NB4 (cell line): Measurements from ENCODE around the gene OR6M1.

Experiments
- POLR2A ChIP-seq: IDR thresholded peaks from 2 replicates; pipeline ENCODE4 v1.6.1; 2011; ENCODE audit warnings: mild to moderate bottlenecking; ENCODE audit not compliant: insufficient read length; ENCODE audit errors: extremely low read depth
- TF ChIP-seq, protein P1 (sequence below): IDR thresholded peaks from one replicate; pipeline ENCODE4 v1.5.1; 2012; ENCODE audit warnings: low read depth, low read length
- TF ChIP-seq, protein P2 (sequence below): IDR thresholded peaks from 2 replicates; pipeline ENCODE4 v1.6.1; 2011; ENCODE audit warnings: low read depth, low read length

DNA sequence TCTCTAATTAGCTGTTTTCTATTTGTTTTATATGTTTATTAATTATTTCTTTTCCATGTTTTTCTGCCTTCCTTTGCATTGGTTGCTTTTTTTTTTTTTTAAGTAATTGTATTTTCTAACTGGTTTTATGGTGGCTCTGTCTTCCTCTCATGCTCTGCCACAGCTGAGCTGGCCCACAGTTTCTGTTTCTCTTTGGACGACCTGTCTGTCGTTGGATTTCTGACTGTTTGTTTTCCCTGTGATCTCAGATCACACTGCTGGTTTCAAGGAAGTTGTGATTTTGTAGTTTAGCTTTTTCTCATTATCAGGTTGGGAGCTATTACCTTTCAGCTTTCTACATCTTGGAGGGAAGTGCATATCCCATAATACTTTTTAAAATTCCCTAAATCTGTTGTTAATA, 15.9 kb upstream of the OR6M1 start:
- TF ChIP-seq, protein P1, sequence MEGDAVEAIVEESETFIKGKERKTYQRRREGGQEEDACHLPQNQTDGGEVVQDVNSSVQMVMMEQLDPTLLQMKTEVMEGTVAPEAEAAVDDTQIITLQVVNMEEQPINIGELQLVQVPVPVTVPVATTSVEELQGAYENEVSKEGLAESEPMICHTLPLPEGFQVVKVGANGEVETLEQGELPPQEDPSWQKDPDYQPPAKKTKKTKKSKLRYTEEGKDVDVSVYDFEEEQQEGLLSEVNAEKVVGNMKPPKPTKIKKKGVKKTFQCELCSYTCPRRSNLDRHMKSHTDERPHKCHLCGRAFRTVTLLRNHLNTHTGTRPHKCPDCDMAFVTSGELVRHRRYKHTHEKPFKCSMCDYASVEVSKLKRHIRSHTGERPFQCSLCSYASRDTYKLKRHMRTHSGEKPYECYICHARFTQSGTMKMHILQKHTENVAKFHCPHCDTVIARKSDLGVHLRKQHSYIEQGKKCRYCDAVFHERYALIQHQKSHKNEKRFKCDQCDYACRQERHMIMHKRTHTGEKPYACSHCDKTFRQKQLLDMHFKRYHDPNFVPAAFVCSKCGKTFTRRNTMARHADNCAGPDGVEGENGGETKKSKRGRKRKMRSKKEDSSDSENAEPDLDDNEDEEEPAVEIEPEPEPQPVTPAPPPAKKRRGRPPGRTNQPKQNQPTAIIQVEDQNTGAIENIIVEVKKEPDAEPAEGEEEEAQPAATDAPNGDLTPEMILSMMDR = no peak
- TF ChIP-seq POLR2A = no peak
- TF ChIP-seq, protein P2, sequence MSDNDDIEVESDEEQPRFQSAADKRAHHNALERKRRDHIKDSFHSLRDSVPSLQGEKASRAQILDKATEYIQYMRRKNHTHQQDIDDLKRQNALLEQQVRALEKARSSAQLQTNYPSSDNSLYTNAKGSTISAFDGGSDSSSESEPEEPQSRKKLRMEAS = no peak
